ENCODE data around the gene MTARC2. TPM values are rescaled to one million over a fixed set of nuclear protein-coding genes. Genes with fewer than 3 reads are reported as not detected.

MTARC2 gene
- polyA plus RNA-seq, 1 donor (not counting 4 experiments of a cell fraction or from before 2014, with no cell fraction given): 0.75 TPM

DNA sequence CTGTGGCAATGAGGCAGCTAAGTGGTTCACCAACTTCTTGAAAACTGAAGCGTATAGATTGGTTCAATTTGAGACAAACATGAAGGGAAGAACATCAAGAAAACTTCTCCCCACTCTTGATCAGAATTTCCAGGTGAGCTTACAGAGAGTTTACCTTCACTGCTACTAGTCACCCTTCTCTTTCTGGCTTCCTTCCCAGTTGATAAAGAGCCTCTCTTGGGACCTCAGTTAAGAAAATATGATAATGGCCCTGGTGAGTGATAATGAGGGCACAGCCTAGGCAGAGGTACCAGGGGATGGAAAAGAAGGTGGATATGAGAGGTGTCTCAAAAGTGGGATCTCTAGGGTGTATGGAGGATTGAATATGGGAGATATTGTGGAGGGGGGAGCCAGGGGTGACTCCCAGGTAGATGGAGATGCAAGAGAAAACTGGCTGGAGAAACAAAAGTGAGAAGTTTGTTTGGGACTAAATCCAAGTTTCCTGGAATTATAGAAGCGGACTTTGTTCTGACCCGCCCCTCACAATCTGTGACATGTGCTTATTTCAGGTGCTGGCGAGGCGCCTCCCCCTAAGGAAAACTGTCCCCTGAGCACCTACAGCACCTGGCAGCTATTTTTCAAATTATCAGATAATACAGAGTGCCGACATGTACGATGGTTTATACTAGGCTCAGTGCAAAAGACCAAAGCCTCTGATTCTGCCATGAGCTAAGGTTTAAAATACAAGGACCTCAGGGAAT, 13.7 kb downstream of the MTARC2 start:
- no peak overlapping the region for H3K27ac ChIP-seq (ENCODE audit: control insufficient read depth, insufficient read depth, low read length)
- DNase-seq (ENCODE audit: low read depth, low spot score) (no peak), FAIRE-seq (no peak)
- H3K79me2 ChIP-seq (ENCODE audit: control insufficient read depth, insufficient read depth, low read length): no peaks in the 10 kb centered on the region
- H2AFZ ChIP-seq (ENCODE audit: control insufficient read depth, low read length): no peak overlapping the region
- no peaks in the 10 kb centered on the region for H3K27me3 ChIP-seq (ENCODE audit: control insufficient read depth, extremely low read depth, insufficient read depth, low read length)
- H3K9ac ChIP-seq (ENCODE audit: control insufficient read depth, extremely low read depth, insufficient read depth, low read length): no peak overlapping the region
- H3K4me3 ChIP-seq (ENCODE audit: control insufficient read depth in 2 of 3, extremely low read depth in 1 of 3, insufficient read depth in 2 of 3, low read depth in 1 of 3, low read length in 3 of 3): no peak overlapping the region
- no peaks in the 10 kb centered on the region for H3K4me1 ChIP-seq (ENCODE audit: control insufficient read depth, extremely low read depth, insufficient read depth, low read length)
- dilution Hi-C loops (cut with MboI; ENCODE audit: extremely low pct_ligation_motif_present, low sequenced_read_pairs): no loop called here
- H3K36me3 ChIP-seq (ENCODE audit: control insufficient read depth in 2 of 2, extremely low read depth in 1 of 2, insufficient read depth in 2 of 2, low read length in 2 of 2): no peaks in the 10 kb centered on the region
- TF ChIP-seq EZH2 (IDR thresholded peaks at IDR 0.05; ENCODE audit: low read length): no peak
- TF ChIP-seq, protein P1, sequence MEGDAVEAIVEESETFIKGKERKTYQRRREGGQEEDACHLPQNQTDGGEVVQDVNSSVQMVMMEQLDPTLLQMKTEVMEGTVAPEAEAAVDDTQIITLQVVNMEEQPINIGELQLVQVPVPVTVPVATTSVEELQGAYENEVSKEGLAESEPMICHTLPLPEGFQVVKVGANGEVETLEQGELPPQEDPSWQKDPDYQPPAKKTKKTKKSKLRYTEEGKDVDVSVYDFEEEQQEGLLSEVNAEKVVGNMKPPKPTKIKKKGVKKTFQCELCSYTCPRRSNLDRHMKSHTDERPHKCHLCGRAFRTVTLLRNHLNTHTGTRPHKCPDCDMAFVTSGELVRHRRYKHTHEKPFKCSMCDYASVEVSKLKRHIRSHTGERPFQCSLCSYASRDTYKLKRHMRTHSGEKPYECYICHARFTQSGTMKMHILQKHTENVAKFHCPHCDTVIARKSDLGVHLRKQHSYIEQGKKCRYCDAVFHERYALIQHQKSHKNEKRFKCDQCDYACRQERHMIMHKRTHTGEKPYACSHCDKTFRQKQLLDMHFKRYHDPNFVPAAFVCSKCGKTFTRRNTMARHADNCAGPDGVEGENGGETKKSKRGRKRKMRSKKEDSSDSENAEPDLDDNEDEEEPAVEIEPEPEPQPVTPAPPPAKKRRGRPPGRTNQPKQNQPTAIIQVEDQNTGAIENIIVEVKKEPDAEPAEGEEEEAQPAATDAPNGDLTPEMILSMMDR (optimal IDR thresholded peaks at IDR 0.05 in 1 of 3, IDR thresholded peaks at IDR 0.05 in 1 of 3, conservative IDR thresholded peaks at IDR 0.05 in 1 of 3; ENCODE audit: extremely low read depth in 1 of 3, insufficient read depth in 2 of 3, low read length in 3 of 3): no peak
- H3K9me1 ChIP-seq (ENCODE audit: control insufficient read depth, extremely low read depth, insufficient read depth, low read length): no peaks in the 10 kb centered on the region
- no peaks in the 10 kb centered on the region for H4K20me1 ChIP-seq (ENCODE audit: control insufficient read depth, extremely low read depth, insufficient read depth, low read length)
- no peaks in the 10 kb centered on the region for H3K9me3 ChIP-seq (ENCODE audit: control insufficient read depth, low read depth, low read length)
- no peak overlapping the region for H3K4me2 ChIP-seq (ENCODE audit: control insufficient read depth, extremely low read depth, insufficient read depth, low read depth, low read length)

DNA sequence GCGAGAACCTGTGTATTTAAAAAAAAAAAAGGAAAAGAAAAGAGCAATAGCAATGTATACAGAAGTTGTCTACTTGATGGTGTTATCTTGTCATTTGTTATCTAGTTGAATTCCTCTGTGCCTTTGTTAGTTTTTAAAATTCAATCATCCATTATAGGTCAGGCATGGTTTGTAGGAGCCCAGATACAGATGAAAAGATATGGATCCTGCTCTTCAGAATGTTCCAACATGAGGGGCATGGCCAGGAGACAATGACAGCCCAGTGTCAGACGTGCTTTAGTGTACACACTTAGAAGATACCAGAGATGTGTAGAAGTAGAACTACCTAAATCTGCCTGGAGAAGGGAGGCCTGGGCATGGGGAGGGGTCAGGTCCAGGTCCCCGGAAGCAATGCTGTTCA, 16.6 kb downstream of the MTARC2 start:
- H3K4me3 ChIP-seq (ENCODE audit: control insufficient read depth in 2 of 3, extremely low read depth in 1 of 3, insufficient read depth in 2 of 3, low read depth in 1 of 3, low read length in 3 of 3): no peak overlapping the region
- H3K27ac ChIP-seq (ENCODE audit: control insufficient read depth, insufficient read depth, low read length): no peak overlapping the region
- dilution Hi-C loops (cut with MboI; ENCODE audit: extremely low pct_ligation_motif_present, low sequenced_read_pairs): no loop called here
- H3K9ac ChIP-seq (ENCODE audit: control insufficient read depth, extremely low read depth, insufficient read depth, low read length): no peak overlapping the region
- no peaks in the 10 kb centered on the region for H3K79me2 ChIP-seq (ENCODE audit: control insufficient read depth, insufficient read depth, low read length)
- H3K27me3 ChIP-seq (ENCODE audit: control insufficient read depth, extremely low read depth, insufficient read depth, low read length): no peaks in the 10 kb centered on the region
- no peaks in the 10 kb centered on the region for H3K36me3 ChIP-seq (ENCODE audit: control insufficient read depth in 2 of 2, extremely low read depth in 1 of 2, insufficient read depth in 2 of 2, low read length in 2 of 2)
- no peak for FAIRE-seq
- H3K4me1 ChIP-seq (ENCODE audit: control insufficient read depth, extremely low read depth, insufficient read depth, low read length): no peaks in the 10 kb centered on the region
- H3K4me2 ChIP-seq (ENCODE audit: control insufficient read depth, extremely low read depth, insufficient read depth, low read depth, low read length): no peak overlapping the region
- DNase-seq (ENCODE audit: low read depth, low spot score): no peak
- no peaks in the 10 kb centered on the region for H4K20me1 ChIP-seq (ENCODE audit: control insufficient read depth, extremely low read depth, insufficient read depth, low read length)
- no peaks in the 10 kb centered on the region for H3K9me3 ChIP-seq (ENCODE audit: control insufficient read depth, low read depth, low read length)
- TF ChIP-seq, protein P1 (optimal IDR thresholded peaks at IDR 0.05 in 1 of 3, IDR thresholded peaks at IDR 0.05 in 1 of 3, conservative IDR thresholded peaks at IDR 0.05 in 1 of 3; ENCODE audit: extremely low read depth in 1 of 3, insufficient read depth in 2 of 3, low read length in 3 of 3): no peak
- no peak for TF ChIP-seq EZH2 (IDR thresholded peaks at IDR 0.05; ENCODE audit: low read length)
- H3K9me1 ChIP-seq (ENCODE audit: control insufficient read depth, extremely low read depth, insufficient read depth, low read length): no peaks in the 10 kb centered on the region
- H2AFZ ChIP-seq (ENCODE audit: control insufficient read depth, low read length): no peak overlapping the region

Measured in keratinocyte (primary cell).